ENCODE measurements around the gene NAV3. TPM values are rescaled to one million over a fixed set of nuclear protein-coding genes. Genes with fewer than 3 reads are reported as not detected.

The NAV3 gene
- total RNA-seq, 1 donor from 2014 or later: 8.7 TPM

- H3K9me3 ChIP-seq: no peaks in the 10 kb centered on the region
- H3K36me3 ChIP-seq: no peaks in the 10 kb centered on the region
- DNase-seq (no peak), ATAC-seq (no peak)
- H3K27me3 ChIP-seq (ENCODE audit: low read depth): no peaks in the 10 kb centered on the region
- H3K4me1 ChIP-seq: no peaks in the 10 kb centered on the region
- no peak overlapping the region for H3K4me3 ChIP-seq
- intact Hi-C loops (cut with DNase I): no loop called here
- no peak overlapping the region for H3K27ac ChIP-seq
- TF ChIP-seq CTCF (IDR thresholded peaks at IDR 0.05): no peak
Measured at GRCh38 chr12:78090266-78090665, 259.6 kb downstream of the NAV3 start.

- intact Hi-C loops (cut with DNase I): no loop called here
Measured at GRCh38 chr12:78095623-78096022, 264.9 kb downstream of the NAV3 start.

GRCh38 chr12:78096909-78097597 lies 266.4 kb downstream of the NAV3 start:
- H3K4me3 ChIP-seq: no peak overlapping the region

More at GRCh38 chr12:78095623-78096022, 264.9 kb downstream of the NAV3 start:
- DNase-seq (no peak), ATAC-seq (no peak)
- H3K4me1 ChIP-seq: no peaks in the 10 kb centered on the region
- TF ChIP-seq CTCF (IDR thresholded peaks at IDR 0.05): no peak
- H3K9me3 ChIP-seq: no peaks in the 10 kb centered on the region
- no peaks in the 10 kb centered on the region for H3K36me3 ChIP-seq
- H3K27ac ChIP-seq: no peak overlapping the region
- no peaks in the 10 kb centered on the region for H3K27me3 ChIP-seq (ENCODE audit: low read depth)
- no peak overlapping the region for H3K4me3 ChIP-seq

GRCh38 chr12:78099806-78100205 lies 269.1 kb downstream of the NAV3 start:
- ATAC-seq (no peak), DNase-seq (no peak)
- TF ChIP-seq CTCF (IDR thresholded peaks at IDR 0.05): no peak
- no peaks in the 10 kb centered on the region for H3K4me1 ChIP-seq
- H3K9me3 ChIP-seq: no peaks in the 10 kb centered on the region
- no peak overlapping the region for H3K4me3 ChIP-seq
- H3K27ac ChIP-seq: no peak overlapping the region
- H3K27me3 ChIP-seq (ENCODE audit: low read depth): no peaks in the 10 kb centered on the region
- H3K36me3 ChIP-seq: no peaks in the 10 kb centered on the region
- intact Hi-C loops (cut with DNase I): no loop called here

More at GRCh38 chr12:78096909-78097597, 266.4 kb downstream of the NAV3 start:
- TF ChIP-seq CTCF (IDR thresholded peaks at IDR 0.05): no peak
- Histone ChIP-seq H3K27me3 (ENCODE audit: low read depth) (no peaks in the 10 kb centered on the region), H3K9me3 (no peaks in the 10 kb centered on the region), H3K4me1 (no peaks in the 10 kb centered on the region), H3K36me3 (no peaks in the 10 kb centered on the region), H3K27ac (no peak overlapping the region)
- DNase-seq: no peak
- intact Hi-C loops (cut with DNase I): no loop called here
- no peak for ATAC-seq

- DNase-seq (no peak), ATAC-seq (no peak)
- no peaks in the 10 kb centered on the region for H3K36me3 ChIP-seq
- no peak for TF ChIP-seq CTCF (IDR thresholded peaks at IDR 0.05)
- H3K4me3 ChIP-seq: no peak overlapping the region
- no peak overlapping the region for H3K27ac ChIP-seq
- no peaks in the 10 kb centered on the region for H3K9me3 ChIP-seq
- intact Hi-C loops (cut with DNase I): no loop called here
- H3K27me3 ChIP-seq (ENCODE audit: low read depth): no peaks in the 10 kb centered on the region
- no peaks in the 10 kb centered on the region for H3K4me1 ChIP-seq
Measured at GRCh38 chr12:78101113-78101876, 270.6 kb downstream of the NAV3 start.
